Endothelial cell (in vitro differentiated cells): ENCODE results near the gene RIPPLY1. TPM values are rescaled to one million over a fixed set of nuclear protein-coding genes. Genes with fewer than 3 reads are reported as not detected.

Experiments used
- DNase-seq: peaks from one replicate; pipeline ENCODE4 v3.0.0; 2021; ENCODE audit warnings: low spot score
- H3K27ac Mint-ChIP-seq: one replicate; pipeline ENCODE4 v1.8.0; 2021; ENCODE audit warnings: mixed read lengths, inconsistent platforms; ENCODE audit not compliant: unreplicated experiment
- H3K27me3 Mint-ChIP-seq: one replicate; pipeline ENCODE4 v1.8.0; 2021; ENCODE audit warnings: mild to moderate bottlenecking, moderate library complexity, mixed read lengths, inconsistent platforms; ENCODE audit not compliant: unreplicated experiment
- H3K36me3 Mint-ChIP-seq: one replicate; pipeline ENCODE4 v1.8.0; 2021; ENCODE audit warnings: mild to moderate bottlenecking, low read depth, mixed read lengths, inconsistent platforms; ENCODE audit not compliant: unreplicated experiment
- H3K4me1 Mint-ChIP-seq: one replicate; pipeline ENCODE4 v1.8.0; 2021; ENCODE audit warnings: mild to moderate bottlenecking, mixed read lengths, inconsistent platforms; ENCODE audit not compliant: unreplicated experiment
- H3K4me3 Mint-ChIP-seq: one replicate; pipeline ENCODE4 v1.8.0; 2021; ENCODE audit warnings: mild to moderate bottlenecking, mixed read lengths, inconsistent platforms; ENCODE audit not compliant: unreplicated experiment
- H3K9me3 Mint-ChIP-seq: one replicate; pipeline ENCODE4 v1.8.0; 2021; ENCODE audit warnings: mixed read lengths, inconsistent platforms; ENCODE audit not compliant: unreplicated experiment
- CTCF ChIP-seq: fragments of 200-600 bp; sonication (generic); IDR thresholded peaks from one replicate; pipeline ENCODE4 v1.5.0; 2021; ENCODE audit warnings: antibody characterized with exemption; ENCODE audit not compliant: unreplicated experiment
- total RNA-seq: library from RNA; stranded (reverse); fragmentation: NEBNext Ultra II Directional; extraction: Animal tissue kit (Norgen Biotek cat#: 25700); gene quantifications from one replicate; pipeline ENCODE4 v1.2.1, GENCODE V29; 2021; ENCODE audit not compliant: unreplicated experiment

RIPPLY1 gene
- total RNA-seq, 1 donor from 2014 or later, result not detected

GRCh38 chrX:106919932-106920452 is 16.9 kb upstream of the RIPPLY1 start, which contains the start of gene CLDN2:
Gene CLDN2 (plus strand): TSS chrX:106920402. CDS start chrX:106928229, 7,827 bp downstream.
- no peaks in the 10 kb centered on the region for H3K27me3 Mint-ChIP-seq
- H3K27ac Mint-ChIP-seq, result no peak within 1 kb of the TSS
- DNase-seq, result no peak
- H3K4me1 Mint-ChIP-seq, result no peaks in the 10 kb centered on the region
- H3K9me3 Mint-ChIP-seq, result no peaks in the 10 kb centered on the region
- no peaks in the 10 kb centered on the region for H3K36me3 Mint-ChIP-seq
- TF ChIP-seq CTCF, result no peak
- no peak within 1 kb of the TSS for H3K4me3 Mint-ChIP-seq

GRCh38 chrX:106917830-106918500 is 14.8 kb upstream of the RIPPLY1 start:
- H3K4me3 Mint-ChIP-seq, result no peak overlapping the region
- no peaks in the 10 kb centered on the region for H3K9me3 Mint-ChIP-seq
- H3K36me3 Mint-ChIP-seq, result no peaks in the 10 kb centered on the region
- no peaks in the 10 kb centered on the region for H3K27me3 Mint-ChIP-seq
- no peak for TF ChIP-seq CTCF
- DNase-seq, result no peak
- H3K4me1 Mint-ChIP-seq, result no peaks in the 10 kb centered on the region
- no peak overlapping the region for H3K27ac Mint-ChIP-seq

- H3K9me3 Mint-ChIP-seq, result no peaks in the 10 kb centered on the region
- no peak for TF ChIP-seq CTCF
- no peak overlapping the region for H3K4me3 Mint-ChIP-seq
- no peak for DNase-seq
- no peaks in the 10 kb centered on the region for H3K4me1 Mint-ChIP-seq
- H3K36me3 Mint-ChIP-seq, result no peaks in the 10 kb centered on the region
- peaks cover 4% of the 10 kb centered on the region for H3K27me3 Mint-ChIP-seq
- no peak overlapping the region for H3K27ac Mint-ChIP-seq
Measured at GRCh38 chrX:106912864-106913263, 9.7 kb upstream of the RIPPLY1 start.

- H3K27ac Mint-ChIP-seq, result no peak overlapping the region
- no peak overlapping the region for H3K4me3 Mint-ChIP-seq
- H3K4me1 Mint-ChIP-seq, result peaks cover 7% of the 10 kb centered on the region
- TF ChIP-seq CTCF, result no peak
- no peaks in the 10 kb centered on the region for H3K9me3 Mint-ChIP-seq
- no peaks in the 10 kb centered on the region for H3K36me3 Mint-ChIP-seq
- no peak for DNase-seq
- H3K27me3 Mint-ChIP-seq, result peaks cover 3% of the 10 kb centered on the region
Measured at GRCh38 chrX:106906361-106906760, 3.2 kb upstream of the RIPPLY1 start.

GRCh38 chrX:106905064-106905708 is 2.0 kb upstream of the RIPPLY1 start:
- Mint-ChIP-seq H3K4me1 (peaks cover 7% of the 10 kb centered on the region), H3K27ac (no peak overlapping the region), H3K9me3 (no peaks in the 10 kb centered on the region), H3K27me3 (peaks cover 4% of the 10 kb centered on the region), H3K36me3 (no peaks in the 10 kb centered on the region), H3K4me3 (no peak overlapping the region)
- no peak for DNase-seq
- no peak for TF ChIP-seq CTCF
